Neural cell (in vitro differentiated cells): ENCODE results near the gene NOTCH3. TPM values are rescaled to one million over a fixed set of nuclear protein-coding genes. Genes with fewer than 3 reads are reported as not detected.

Experiments
- H2AFZ ChIP-seq: fragments of 200-600, 300-800 bp; sonication (generic), shearing (Covaris generic); 2 replicates; pipeline ENCODE4 v1.6.0; 2014; ENCODE audit warnings: low read depth, mild to moderate bottlenecking, antibody characterized with exemption, low read length, moderate library complexity
- H3F3A ChIP-seq: fragments of 200-600 bp; shearing (Covaris generic); 2 replicates; pipeline ENCODE4 v1.6.1; 2016; ENCODE audit warnings: mild to moderate bottlenecking, moderate library complexity, mixed read lengths, antibody characterized with exemption, low read length; ENCODE audit not compliant: insufficient read depth, poor library complexity, severe bottlenecking
- H3K27ac ChIP-seq: fragments of 200-600, 300-800 bp; sonication (generic), shearing (Covaris generic); 2 replicates; pipeline ENCODE4 v1.5.1; 2014; ENCODE audit warnings: mild to moderate bottlenecking, low read length, moderate library complexity
- H3K27me3 ChIP-seq: fragments of 300-800, 200-600 bp; sonication (generic), shearing (Covaris generic); 2 replicates; pipeline ENCODE4 v1.6.0; 2014; ENCODE audit warnings: mild to moderate bottlenecking, low read depth, low read length, moderate library complexity; ENCODE audit not compliant: insufficient read depth
- H3K36me3 ChIP-seq: fragments of 300-800, 200-600 bp; sonication (generic), shearing (Covaris generic); 2 replicates; pipeline ENCODE4 v1.5.1; 2014; ENCODE audit warnings: mild to moderate bottlenecking, antibody characterized with exemption, low read length, moderate library complexity; ENCODE audit not compliant: insufficient read depth
- H3K4me2 ChIP-seq: fragments of 300-800, 200-600 bp; sonication (generic), shearing (Covaris generic); 2 replicates; pipeline ENCODE4 v1.6.0; 2014; ENCODE audit warnings: mild to moderate bottlenecking, low read length
- H3K4me3 ChIP-seq: fragments of 300-800, 200-600 bp; sonication (generic), shearing (Covaris generic); 2 replicates; pipeline ENCODE4 v1.5.1; 2014; ENCODE audit warnings: mild to moderate bottlenecking, low read length, moderate library complexity
- H3K79me2 ChIP-seq: fragments of 200-600 bp; shearing (Covaris generic); replicated peaks from 2 replicates; pipeline ENCODE4 v1.6.0; 2014; ENCODE audit warnings: mild to moderate bottlenecking, low read length, moderate library complexity; ENCODE audit not compliant: insufficient read depth
- H3K9ac ChIP-seq: fragments of 300-800, 200-600 bp; sonication (generic), shearing (Covaris generic); 2 replicates; pipeline ENCODE4 v1.6.1; 2016; ENCODE audit warnings: mild to moderate bottlenecking, low read length, mixed read lengths
- H3K9me2 ChIP-seq: fragments of 200-600 bp; shearing (Covaris generic); 2 replicates; pipeline ENCODE4 v1.6.1; 2016; ENCODE audit warnings: mild to moderate bottlenecking, low read length, mixed read lengths; ENCODE audit not compliant: insufficient read depth
- H3K9me3 ChIP-seq: fragments of 200-600, 300-800 bp; sonication (generic), shearing (Covaris generic); 2 replicates; pipeline ENCODE4 v1.6.1; 2016; ENCODE audit warnings: mild to moderate bottlenecking, mixed run types, low read length, moderate library complexity, mixed read lengths
- H4K20me1 ChIP-seq: fragments of 200-600 bp; shearing (Covaris generic); 2 replicates; pipeline ENCODE4 v1.6.1; 2016; ENCODE audit warnings: mild to moderate bottlenecking, mixed run types; ENCODE audit not compliant: insufficient read depth
- EP300 ChIP-seq: fragments of 450-650 bp; conservative IDR thresholded peaks from 2 replicates; pipeline ENCODE4 v1.6.1; 2014; ENCODE audit warnings: antibody characterized with exemption, mild to moderate bottlenecking, moderate library complexity; ENCODE audit not compliant: poor library complexity, severe bottlenecking
- EZH2 ChIP-seq: fragments of 200-600, 300-800 bp; shearing (Covaris generic), sonication (generic); IDR thresholded peaks from 2 replicates; pipeline ENCODE4 v1.6.1; 2014; ENCODE audit warnings: antibody characterized with exemption, low read length, borderline replicate concordance, mild to moderate bottlenecking; ENCODE audit not compliant: insufficient read depth, poor library complexity, severe bottlenecking
- MXI1 ChIP-seq: fragments of 450-650 bp; conservative IDR thresholded peaks from 2 replicates; pipeline ENCODE4 v1.6.1; 2014; ENCODE audit warnings: antibody characterized with exemption, mild to moderate bottlenecking; ENCODE audit not compliant: poor library complexity, severe bottlenecking
- POLR2AphosphoS5 ChIP-seq: IDR thresholded peaks from 2 replicates; pipeline ENCODE4 v1.6.1; 2012
- RAD21 ChIP-seq: fragments of 450-650 bp; conservative IDR thresholded peaks from 2 replicates; pipeline ENCODE4 v1.6.1; 2014; ENCODE audit warnings: antibody characterized with exemption, mild to moderate bottlenecking, moderate library complexity
- SMC3 ChIP-seq: fragments of 450-650 bp; conservative IDR thresholded peaks from 2 replicates; pipeline ENCODE4 v1.6.1; 2014; ENCODE audit warnings: antibody characterized with exemption, mild to moderate bottlenecking, moderate library complexity; ENCODE audit not compliant: poor library complexity
- TAF1 ChIP-seq: IDR thresholded peaks from 2 replicates; pipeline ENCODE4 v1.6.1; 2012; ENCODE audit warnings: low read depth
- polyA plus RNA-seq: library from polyadenylated mRNA; depleted of rRNA; stranded (reverse); fragments of >200 nt; gene quantifications from 2 replicates; pipeline ENCODE4 v1.2.3, GENCODE V29; 2014
- TF ChIP-seq, protein P1 (sequence below): IDR thresholded peaks from 2 replicates; pipeline ENCODE4 v1.6.1; 2012; ENCODE audit warnings: borderline replicate concordance
- TF ChIP-seq, protein P2 (sequence below): fragments of 450-650 bp; IDR thresholded peaks from 2 replicates; pipeline ENCODE4 v1.5.1; 2014; ENCODE audit warnings: antibody characterized with exemption, mild to moderate bottlenecking, moderate library complexity; ENCODE audit not compliant: poor library complexity, severe bottlenecking

Gene NOTCH3
- polyA plus RNA-seq, 1 donor from 2014 or later, result 0.21 TPM

DNA sequence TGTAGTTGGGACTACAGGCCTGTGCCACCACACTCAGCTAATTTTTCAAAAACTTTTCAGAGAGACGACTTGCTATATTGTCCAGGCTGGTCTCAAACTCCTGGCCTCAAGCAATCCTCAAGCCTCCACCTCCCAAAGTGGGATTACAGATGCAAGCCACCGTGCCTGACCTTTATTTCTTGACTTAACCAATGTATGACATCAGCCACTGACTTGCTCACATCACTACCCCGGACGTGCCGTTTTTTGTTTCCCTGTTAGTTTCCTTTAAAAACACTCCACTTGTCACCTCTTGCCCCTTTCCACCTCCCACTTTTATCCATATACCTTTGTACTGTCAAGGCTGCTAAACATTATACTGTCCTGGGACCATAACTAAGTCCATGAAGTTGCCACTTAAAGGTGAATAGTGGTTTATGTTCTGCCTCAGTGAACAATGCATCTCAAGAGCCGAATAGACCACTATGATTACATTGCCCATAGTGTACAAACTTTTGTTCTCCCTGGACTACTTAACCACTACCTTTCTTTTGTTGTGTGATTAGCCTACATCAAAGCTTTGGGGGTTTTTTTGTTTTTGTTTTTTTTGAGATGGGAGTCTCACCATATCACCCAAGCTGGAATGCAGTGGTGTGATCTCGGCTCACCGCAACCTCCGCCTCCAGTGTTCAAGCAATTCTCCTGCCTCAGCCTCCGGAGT, 33.8 kb upstream of the NOTCH3 start:
- TF ChIP-seq RAD21 (no peak), SMC3 (no peak), TAF1 (no peak), EP300 (no peak), EZH2 (no peak), POLR2AphosphoS5 (no peak), MXI1 (no peak)
- TF ChIP-seq, protein P1, sequence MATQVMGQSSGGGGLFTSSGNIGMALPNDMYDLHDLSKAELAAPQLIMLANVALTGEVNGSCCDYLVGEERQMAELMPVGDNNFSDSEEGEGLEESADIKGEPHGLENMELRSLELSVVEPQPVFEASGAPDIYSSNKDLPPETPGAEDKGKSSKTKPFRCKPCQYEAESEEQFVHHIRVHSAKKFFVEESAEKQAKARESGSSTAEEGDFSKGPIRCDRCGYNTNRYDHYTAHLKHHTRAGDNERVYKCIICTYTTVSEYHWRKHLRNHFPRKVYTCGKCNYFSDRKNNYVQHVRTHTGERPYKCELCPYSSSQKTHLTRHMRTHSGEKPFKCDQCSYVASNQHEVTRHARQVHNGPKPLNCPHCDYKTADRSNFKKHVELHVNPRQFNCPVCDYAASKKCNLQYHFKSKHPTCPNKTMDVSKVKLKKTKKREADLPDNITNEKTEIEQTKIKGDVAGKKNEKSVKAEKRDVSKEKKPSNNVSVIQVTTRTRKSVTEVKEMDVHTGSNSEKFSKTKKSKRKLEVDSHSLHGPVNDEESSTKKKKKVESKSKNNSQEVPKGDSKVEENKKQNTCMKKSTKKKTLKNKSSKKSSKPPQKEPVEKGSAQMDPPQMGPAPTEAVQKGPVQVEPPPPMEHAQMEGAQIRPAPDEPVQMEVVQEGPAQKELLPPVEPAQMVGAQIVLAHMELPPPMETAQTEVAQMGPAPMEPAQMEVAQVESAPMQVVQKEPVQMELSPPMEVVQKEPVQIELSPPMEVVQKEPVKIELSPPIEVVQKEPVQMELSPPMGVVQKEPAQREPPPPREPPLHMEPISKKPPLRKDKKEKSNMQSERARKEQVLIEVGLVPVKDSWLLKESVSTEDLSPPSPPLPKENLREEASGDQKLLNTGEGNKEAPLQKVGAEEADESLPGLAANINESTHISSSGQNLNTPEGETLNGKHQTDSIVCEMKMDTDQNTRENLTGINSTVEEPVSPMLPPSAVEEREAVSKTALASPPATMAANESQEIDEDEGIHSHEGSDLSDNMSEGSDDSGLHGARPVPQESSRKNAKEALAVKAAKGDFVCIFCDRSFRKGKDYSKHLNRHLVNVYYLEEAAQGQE, result no peak
- TF ChIP-seq, protein P2, sequence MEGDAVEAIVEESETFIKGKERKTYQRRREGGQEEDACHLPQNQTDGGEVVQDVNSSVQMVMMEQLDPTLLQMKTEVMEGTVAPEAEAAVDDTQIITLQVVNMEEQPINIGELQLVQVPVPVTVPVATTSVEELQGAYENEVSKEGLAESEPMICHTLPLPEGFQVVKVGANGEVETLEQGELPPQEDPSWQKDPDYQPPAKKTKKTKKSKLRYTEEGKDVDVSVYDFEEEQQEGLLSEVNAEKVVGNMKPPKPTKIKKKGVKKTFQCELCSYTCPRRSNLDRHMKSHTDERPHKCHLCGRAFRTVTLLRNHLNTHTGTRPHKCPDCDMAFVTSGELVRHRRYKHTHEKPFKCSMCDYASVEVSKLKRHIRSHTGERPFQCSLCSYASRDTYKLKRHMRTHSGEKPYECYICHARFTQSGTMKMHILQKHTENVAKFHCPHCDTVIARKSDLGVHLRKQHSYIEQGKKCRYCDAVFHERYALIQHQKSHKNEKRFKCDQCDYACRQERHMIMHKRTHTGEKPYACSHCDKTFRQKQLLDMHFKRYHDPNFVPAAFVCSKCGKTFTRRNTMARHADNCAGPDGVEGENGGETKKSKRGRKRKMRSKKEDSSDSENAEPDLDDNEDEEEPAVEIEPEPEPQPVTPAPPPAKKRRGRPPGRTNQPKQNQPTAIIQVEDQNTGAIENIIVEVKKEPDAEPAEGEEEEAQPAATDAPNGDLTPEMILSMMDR, result no peak
- Histone ChIP-seq H3K9me2 (no peaks in the 10 kb centered on the region), H3K27ac (no peak overlapping the region), H2AFZ (no peak overlapping the region), H3K4me3 (no peak overlapping the region), H3K79me2 (no peaks in the 10 kb centered on the region), H3K27me3 (peaks cover 26% of the 10 kb centered on the region), H4K20me1 (no peaks in the 10 kb centered on the region), H3K9ac (no peak overlapping the region), H3F3A (no peaks in the 10 kb centered on the region), H3K9me3 (no peaks in the 10 kb centered on the region), H3K36me3 (no peaks in the 10 kb centered on the region), H3K4me2 (no peak overlapping the region)

DNA sequence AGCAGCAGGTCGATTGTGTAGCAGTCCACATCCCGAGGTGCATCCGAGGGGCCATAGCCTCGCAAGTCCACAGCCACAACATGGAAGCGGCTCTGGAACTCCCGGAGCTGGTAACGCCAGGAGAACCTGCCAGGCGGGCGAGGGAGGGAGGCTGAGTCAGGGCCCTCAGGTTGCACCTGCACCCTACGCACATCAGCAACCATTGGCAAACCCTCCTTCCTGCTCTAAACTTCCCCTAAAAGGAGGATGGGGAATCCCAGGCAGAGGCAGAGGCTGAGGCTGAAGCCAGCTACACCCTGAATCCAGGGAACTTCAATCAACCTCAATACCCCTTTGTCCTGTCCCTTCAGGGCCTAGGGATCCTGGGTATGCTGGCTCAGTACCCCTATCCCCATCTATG, 30.5 kb upstream of the NOTCH3 start:
- no peak for TF ChIP-seq SMC3
- TF ChIP-seq, protein P2, result no peak
- no peak for TF ChIP-seq TAF1
- TF ChIP-seq MXI1, result no peak
- TF ChIP-seq EP300, result no peak
- no peak for TF ChIP-seq POLR2AphosphoS5
- no peak for TF ChIP-seq RAD21
- TF ChIP-seq, protein P1, result no peak
- no peak for TF ChIP-seq EZH2
- H3K79me2 ChIP-seq, result no peaks in the 10 kb centered on the region
- H3K27ac ChIP-seq, result no peak overlapping the region
- no peak overlapping the region for H3K4me2 ChIP-seq
- H3K9me3 ChIP-seq, result no peaks in the 10 kb centered on the region
- no peak overlapping the region for H3K9ac ChIP-seq
- H3F3A ChIP-seq, result no peaks in the 10 kb centered on the region
- no peaks in the 10 kb centered on the region for H4K20me1 ChIP-seq
- H3K36me3 ChIP-seq, result no peaks in the 10 kb centered on the region
- H3K27me3 ChIP-seq, result peaks cover 26% of the 10 kb centered on the region
- no peak overlapping the region for H3K4me3 ChIP-seq
- no peaks in the 10 kb centered on the region for H3K9me2 ChIP-seq
- no peak overlapping the region for H2AFZ ChIP-seq
